Stimulated activated CD8-positive, alpha-beta memory T cell treated with anti-CD3 and anti-CD28 coated beads, Interleukin-15, amount 100 ng/mL, for 4 hours (primary cell): ENCODE measurements around the gene PML.
A peak's percentile ranks its signal among the peaks of the same experiment; 100 is the strongest.
"Not testable (repeated sequence)": the region's sequence is repeated elsewhere in the genome, so short reads cannot be mapped to it uniquely, and the experiment has no call there.

Source experiments
- DNase-seq, 2 donors: peaks; one replicate each; pipeline ENCODE4 v3.0.0-alpha.2; 2020; ENCODE audit warnings: low read depth in 2 of 2

PML gene

DNA sequence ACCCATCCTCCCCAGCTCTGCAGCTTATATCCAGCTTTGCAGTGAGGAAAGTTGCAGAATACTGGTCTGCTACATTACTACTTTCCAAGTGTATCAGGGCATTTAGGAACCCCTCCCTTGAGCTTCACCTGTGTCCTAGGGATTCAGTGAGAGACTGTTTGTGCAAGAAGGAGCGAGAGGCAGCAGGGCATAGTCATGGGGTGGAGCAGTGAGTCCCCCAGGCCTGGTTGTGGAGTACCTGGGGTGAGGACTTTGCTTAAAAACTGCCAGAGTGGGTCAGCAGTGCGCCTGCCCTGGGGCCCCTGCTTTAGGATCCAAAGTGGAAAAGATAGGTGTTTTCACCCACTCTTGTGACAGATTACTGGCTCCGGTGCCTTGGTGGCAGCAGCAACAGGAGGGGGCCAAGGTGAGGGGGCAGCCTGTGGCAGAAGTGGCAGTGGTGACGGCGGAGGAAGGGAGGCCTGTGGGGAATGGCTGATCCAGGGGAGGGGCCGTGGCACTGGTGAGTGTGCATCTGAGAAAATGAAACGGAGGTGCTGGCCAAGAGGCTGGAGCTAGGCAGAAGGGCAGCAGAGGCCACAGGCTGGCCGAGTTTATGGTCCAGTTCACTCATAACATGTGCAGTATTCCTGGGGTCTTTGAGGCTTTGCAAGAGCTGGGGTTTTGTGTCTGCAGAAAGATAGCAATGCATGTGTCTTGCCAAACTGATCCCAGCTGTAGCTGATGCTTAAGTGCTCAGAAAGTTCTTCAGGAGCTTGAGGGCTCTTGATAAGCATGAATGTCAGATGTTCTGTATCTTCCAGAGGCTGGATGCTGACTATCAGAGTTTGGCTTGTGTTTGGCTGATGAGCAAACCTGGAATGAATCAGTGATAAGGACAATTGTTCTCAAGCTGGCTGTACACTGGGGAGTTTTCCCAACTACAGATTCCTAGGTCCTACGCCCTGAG, 44.5 kb downstream of the PML start:
- no peak for DNase-seq

DNA sequence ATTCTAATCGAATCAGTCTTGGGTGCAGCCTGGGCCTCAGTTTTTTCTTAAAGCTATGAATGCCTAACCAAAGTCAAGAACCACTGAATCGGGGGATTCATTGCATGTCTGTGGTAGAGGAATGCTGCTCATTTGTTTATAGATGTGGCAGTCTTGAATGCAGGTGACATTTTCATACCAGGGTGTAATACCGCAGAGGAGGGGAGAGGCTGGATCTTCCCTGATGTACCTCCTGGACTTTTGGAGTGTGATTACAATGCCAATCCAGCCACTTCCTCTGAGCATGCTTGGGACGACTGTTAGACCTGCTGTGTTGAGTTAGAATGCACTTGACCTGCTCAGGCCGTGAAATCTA, 45.1 kb downstream of the PML start:
- no peak for DNase-seq

DNA sequence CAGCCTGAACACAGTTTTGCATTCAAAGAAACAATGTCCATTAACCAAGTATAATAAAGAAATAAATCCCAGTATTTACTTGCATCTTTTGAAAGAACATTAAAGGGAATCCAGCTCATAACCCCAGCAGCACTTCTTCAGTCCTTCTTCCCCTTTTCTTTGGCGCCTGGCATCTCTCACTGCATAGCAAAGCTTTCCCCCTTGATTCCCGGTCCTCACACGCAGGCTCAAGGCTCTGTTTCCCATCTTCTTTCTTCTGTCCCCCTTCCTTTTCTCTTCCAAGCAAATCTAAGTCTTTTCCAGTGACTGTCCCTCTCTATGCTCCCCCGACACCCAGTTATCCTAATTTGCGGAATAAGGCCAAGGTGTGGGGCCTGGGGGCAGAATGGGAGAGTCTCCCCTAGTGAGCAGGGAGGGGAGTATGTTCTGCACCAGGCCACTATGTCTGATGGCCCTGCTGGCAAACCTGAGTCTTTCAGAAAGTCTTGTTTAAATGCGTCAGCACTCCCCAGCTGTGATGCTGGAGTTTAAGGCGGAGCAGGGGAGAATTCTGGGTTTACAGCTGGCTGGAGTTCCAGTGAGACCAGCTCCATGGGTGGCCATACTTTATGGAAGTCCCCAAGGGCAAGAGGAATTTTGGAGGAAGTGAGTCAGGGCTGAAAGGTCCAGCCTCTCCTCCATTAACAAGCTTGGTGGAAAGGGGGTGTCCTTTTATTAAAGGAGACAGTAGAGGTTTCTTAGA, 45.8 kb downstream of the PML start:
- no peak for DNase-seq

DNA sequence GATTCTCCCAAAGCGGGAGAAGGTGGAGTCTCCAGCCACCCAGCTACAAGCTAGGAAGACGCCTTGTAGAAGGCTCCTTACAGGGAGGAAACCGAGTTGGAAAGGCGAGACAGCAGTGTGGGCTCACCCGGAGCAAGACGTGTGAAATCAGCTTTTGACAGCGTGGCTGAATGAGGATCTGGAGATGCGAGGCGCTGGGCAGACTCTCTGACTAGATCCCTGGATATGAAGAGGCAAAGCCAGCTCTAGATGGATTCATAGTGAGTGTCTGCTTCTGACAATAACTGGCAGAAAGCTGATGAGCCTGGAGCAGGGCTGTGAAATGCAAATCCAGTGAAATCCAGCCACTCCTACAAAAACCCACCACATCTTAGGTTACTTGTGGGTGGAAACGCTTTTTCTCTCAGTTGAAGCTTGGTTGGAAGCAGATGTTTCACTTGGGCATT, 46.8 kb downstream of the PML start:
- no peak for DNase-seq

DNA sequence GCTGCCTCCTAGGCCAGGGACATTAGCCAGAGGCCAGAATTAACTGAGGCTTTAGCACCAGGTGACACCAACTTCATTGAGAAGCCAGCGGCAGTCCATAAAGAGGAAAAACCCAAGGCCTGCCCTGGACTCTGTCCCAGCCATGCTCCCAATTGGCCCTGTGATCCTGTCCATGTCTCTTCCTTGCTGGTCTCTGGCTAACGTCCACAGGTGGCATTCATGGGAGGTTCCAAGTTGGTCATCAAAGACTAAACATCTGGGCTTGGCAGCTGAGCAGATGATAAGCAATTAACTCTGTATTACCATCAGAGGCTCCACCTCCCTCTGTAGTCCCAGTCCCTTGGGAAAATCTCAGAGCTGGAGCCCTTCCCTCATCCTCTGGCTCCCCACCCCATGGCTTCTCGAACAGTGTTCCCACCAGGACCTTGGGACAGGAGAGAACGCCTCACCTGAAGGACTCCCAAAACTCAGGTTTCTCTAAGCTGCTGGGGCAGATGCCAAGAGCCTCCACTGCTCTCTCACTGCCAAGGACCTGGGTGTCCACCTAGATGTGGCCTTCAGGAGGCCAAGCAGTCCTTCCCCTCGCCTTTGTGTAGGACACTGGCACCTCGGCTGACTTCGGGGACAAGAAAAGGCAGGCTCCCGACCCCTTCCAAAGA, 47.4 kb downstream of the PML start:
- no peak for DNase-seq

DNA sequence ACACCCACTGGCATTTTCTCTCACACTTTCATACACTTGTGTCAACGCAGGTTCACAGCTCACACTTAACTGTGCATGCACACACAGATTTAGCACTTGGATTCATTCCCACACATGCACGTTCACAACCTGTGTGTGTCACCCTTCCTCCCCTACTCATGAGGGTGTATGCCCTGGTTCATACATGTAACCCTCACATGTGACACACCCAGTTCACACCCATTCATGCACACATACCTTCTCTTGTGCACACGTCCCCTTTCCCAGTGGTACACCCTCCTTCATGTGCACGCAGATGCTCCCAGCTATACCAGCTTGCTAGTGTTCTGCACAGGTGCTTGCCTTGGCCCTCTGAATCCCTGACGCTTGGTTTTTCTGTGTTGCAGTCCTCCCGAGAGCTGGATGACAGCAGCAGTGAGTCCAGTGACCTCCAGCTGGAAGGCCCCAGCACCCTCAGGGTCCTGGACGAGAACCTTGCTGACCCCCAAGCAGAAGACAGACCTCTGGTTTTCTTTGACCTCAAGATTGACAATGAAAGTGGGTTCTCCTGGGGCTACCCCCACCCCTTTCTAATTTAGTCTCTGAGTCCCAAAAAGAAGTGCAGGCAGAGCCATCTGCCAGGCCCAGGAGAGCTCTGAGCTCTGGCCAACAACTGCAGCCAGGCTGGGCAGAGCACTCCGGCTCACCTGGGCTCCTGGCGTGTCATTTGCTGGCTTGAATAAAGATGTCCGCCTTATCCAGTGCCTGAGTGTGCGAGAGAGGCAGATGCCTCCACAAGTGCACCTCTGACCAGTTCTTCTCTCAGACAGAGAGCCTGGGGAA, 48.3 kb downstream of the PML start:
- DNase-seq = no peak

DNA sequence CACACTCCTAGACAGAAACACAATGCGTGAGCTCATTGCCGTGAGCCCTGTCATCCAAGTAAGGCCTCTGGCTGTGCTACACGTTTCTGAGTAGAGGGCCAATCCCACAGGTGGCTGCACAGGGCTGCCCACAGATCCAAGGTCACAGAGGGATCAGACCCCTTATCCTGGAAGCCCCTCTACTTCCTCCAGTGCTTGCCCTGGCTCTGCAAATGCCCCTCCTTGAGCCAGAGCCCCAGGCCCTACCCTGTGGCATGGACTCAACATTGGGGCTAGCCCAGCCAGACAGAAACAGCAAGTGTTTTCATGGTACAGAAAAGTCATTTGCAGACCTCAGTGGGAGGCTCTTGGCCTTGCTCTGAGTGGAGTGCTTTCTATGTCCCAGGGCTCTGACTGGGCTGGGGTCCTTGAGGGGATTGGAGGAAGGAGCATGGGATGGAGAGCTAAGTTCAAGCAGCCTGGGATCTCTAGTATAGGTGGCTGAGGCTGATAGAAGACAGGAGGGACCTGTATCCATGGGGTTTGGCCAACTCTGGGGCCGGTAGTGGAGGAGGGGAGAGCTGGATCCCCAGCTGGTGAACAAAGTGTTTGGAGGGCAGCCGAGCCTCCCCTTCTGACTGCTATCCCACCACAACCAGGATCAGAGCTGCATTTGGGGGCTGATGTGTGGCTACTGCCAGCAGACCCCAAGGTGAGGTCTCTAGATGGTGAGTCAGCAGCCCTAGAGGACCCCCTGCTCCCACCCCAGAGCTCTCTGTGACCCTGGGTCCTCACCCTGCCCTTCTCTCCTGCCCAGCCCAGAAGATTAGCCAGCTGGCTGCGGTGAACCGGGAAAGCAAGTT, 49.1 kb downstream of the PML start:
- DNase-seq = no peak

DNA sequence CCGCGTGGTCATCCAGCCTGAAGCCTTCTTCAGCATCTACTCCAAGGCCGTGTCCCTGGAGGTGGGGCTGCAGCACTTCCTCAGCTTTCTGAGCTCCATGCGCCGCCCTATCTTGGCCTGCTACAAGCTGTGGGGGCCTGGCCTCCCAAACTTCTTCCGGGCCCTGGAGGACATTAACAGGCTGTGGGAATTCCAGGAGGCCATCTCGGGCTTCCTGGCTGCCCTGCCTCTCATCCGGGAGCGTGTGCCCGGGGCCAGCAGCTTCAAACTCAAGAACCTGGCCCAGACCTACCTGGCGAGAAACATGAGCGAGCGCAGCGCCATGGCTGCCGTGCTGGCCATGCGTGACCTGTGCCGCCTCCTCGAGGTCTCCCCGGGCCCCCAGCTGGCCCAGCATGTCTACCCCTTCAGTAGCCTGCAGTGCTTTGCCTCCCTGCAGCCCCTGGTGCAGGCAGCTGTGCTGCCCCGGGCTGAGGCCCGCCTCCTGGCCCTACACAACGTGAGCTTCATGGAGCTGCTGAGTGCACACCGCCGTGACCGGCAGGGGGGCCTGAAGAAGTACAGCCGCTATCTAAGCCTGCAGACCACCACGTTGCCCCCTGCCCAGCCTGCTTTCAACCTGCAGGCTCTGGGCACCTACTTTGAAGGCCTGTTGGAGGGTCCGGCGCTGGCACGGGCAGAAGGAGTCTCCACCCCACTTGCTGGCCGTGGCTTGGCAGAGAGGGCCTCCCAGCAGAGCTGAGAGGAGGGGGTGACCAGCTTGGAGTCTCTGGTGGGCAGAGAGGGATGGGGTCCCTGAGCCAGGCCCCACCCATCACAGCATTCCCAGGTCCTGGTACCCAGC, 50.0 kb downstream of the PML start:
- DNase-seq = no peak

DNA sequence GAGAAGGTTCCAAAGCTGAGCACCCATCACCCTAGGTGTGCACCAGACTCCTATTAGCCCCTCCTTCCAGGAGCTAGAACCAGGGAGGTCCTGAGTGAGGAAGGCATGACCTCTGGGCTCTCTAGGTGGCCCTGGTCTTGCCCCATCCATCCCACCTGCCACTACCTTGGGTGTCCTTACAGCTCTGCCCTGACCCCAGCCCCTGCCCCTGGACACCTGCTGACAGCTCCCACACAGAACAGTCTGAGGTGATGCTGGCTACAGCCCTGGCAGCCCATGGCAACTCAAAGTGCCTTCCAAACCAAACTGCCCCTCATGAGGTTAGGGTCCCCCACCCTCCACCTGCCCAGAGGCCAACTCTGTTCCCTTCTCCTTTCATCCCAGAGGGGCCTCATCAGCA, 50.7 kb downstream of the PML start:
- DNase-seq = no peak

DNA sequence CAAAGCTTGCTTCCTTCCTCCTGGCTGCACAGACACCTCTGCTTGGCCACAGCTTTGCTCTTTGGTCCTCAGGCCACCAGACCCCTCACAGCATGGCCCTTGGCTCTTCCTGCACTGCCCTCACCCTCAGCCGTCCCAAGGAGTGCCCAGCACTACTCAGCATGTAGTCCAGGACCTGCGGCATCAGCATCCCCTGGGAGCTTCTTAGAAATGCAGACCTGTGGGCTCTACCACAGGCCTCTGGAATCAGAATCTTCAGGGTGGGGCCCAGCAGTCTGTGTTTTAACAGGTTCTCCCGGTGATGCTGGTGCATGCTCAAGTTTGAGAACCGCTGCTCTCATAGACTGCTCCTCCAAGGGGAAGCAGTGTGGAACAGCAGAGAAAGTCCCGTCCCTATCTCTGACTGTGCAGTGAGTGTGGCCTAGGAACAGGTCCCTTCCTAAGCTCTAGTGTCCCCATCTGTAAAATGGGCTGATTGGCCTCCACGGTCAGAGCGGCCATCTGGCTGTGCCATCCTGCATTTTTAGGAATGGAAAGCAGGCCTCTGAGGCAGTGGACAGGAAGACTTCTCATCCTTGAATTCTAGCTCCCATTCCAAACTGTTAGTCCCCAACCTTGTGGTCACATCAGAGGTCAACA, 51.2 kb downstream of the PML start:
- no peak for DNase-seq

DNA sequence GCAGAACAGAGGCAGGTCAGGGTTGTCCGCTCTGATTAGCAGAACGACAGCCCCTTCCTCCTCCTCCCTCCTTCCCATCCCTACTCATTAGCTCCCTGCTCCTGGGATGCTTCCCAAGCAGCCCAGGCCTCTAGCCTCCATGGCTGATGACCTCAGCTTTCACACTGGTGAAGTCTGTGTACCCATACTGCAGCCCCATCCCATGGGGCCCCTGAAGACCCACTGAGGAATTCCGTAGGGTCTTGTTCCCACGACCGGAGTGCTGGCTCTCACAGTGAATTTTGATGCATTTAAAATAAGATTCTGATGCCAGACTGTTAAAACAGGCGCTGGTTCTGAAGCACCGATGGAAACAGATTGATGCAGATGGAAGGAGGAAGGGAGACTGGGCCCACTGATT, 51.8 kb downstream of the PML start:
- DNase-seq = no peak

DNA sequence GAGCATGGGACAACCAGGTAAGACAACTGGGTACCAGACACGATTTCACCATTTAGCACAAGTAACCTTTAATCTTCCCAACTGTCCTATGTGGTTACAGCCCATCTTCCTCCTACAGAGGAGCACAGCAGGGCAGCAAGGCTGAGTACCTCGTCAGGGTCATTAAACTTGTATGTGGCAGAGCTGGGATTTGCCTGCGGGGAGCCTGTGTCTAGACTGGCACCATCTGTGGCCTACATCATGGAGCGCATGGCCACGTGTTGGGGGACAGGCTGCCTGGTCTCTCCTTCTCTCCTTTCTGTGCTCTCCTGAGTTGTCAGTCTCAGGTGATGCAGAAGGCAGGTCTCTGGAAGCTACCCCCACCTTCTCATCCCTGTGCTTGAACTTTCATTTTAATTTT, 55.6 kb downstream of the PML start:
- no peak for DNase-seq

DNA sequence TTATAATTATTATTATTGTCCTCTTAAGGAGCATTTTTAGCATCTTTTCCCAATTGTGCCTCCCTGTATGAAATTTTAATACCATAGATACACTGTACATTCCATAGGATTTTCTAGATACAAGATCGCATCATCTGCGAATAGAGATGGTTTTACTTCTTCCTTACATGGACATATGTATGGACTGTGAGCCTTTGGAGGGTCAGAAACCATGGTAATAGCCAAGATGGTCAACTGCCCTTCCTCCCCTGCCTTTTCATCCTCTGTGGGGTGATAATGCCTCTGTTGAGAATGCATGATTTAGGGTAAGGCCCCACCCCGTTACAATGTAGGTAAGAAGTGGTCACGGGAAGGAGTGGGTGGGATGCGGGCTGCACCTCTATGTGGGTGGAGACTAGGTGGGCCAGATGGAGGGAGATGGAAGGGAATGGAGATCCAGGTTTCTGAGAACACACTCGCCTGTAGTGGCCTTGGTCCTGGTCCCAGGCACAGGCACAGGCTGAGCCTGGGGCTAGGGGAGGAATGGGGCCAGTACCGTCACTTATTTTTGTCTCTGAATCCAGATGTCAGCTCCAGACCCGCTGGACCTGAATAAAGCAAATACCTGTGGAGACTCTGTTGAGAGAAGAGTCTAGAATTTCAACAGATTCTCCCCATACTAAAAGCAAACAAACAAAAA, 56.2 kb downstream of the PML start:
- no peak for DNase-seq

DNA sequence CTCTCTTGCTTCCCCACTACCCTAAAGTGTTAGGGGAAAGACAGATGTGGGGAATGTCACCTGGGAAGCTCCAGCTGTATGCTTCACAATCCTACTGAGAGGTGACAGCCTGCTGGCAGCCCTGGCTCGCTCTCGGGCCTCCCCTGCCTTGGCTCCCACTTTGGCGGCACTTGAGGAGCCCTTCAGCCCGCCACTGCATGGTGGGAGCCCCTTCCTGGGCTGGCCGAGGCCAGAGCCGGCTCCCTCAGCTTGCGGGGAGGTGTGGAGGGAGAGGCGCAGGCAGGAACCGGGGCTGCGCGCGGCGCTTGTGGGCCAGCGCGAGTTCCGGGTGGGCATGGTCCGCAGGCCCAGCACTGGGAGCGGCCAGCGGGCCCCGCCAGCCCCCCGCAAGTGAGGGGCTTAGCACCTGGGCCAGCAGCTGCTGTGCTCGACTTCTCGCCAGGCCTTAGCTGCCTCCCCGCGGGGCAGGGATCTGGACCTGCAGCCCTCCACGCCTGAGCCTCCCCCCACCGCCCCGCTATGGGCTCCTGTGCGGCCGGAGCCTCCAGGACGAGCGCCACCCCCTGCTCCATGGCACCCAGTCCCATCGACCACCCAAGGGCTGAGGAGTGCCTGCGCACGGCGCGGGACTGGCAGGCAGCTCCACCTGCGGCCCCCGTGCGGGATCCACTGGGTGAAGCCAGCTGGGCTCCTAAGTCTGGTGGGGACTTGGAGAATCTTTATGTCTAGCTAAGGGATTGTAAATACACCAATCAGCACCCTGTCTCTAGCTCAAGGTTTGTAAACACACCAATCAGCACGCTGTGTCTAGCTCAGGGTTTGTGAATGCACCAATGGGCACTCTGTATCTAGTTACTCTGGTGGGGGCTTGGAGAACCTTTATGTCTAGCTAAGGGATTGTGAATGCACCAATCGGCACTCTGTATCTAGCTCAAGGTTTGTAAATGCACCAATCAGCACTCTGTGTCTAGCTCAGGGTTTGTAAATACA, 58.0 kb downstream of the PML start:
- not testable (repeated sequence) for DNase-seq

DNA sequence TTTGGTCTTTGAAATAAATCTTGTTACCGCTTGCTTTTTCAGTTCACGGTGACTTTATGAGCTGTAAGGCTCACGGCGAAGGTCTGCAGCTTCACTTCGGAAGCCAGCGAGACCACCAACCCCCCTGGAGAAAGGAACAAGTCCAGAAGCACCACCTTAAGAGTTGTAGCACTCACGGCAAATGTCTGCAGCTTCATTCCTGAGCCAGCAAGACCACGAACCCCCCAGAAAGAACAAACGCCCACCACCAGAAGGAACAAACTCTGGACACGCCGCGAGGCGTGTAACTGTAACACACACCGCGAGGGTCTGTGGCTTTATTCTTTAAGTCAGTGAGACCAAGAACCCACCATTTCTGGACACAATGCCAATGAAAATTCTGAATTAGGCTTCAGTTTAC, 59.0 kb downstream of the PML start:
- no peak for DNase-seq

DNA sequence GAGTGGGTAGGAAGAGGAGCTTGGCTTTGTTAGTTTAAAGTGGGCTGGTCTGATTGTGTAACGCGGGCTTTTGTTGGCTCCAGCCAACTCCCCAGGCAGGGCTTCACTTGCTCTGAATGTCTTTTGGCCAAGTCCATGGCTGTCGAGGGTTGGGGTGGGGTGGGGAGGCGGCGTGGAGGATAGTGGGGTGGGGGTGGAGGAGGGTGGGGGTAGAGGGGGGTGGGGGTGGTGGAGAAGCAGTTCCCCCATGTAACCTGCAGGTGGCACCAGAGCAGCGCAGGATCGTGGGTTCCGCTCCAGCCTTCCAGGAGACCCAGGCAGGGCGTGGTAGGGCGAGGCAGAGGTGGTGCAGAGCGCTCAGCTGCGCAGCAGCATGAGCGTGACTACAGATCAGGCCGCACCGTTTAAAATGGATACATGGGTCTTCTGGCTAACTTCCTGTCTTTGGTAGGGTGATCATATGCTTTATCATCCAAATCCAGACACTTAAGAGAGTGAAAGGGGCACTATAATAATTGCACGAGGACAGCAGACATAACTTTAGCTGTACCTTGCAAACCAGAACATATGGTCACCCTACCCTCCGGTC, 59.5 kb downstream of the PML start:
- peak; percentile 17 to 39 for DNase-seq

DNA sequence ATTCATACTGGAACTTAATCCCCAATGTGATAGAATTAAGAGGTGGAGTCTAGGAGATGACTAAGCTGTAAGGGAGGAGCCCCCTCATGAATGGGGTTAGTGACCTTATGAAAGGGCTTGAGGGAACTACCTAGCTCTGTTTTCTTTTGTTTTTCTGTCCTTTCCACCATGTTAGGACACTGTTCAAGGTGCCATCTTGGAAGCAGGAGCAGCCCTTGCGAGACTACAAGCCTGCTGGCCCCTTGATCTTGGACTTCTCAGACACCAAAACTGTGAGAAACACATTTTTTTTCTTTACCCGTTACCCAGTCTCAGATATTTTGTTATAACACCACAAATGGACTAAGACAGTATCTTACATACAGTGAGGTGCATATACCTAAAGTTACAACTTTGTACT, 61.3 kb downstream of the PML start:
- no peak for DNase-seq
